Measurements from ENCODE around the gene DNAH14. TPM values are rescaled to one million over a fixed set of nuclear protein-coding genes. Genes with fewer than 3 reads are reported as not detected.
"Not testable (repeated sequence)": the region's sequence is repeated elsewhere in the genome, so short reads cannot be mapped to it uniquely, and the experiment has no call there.

Gene DNAH14
- total and polyA plus RNA-seq, 2 of the 8 experiments (the other 6 are each of a cell fraction or from before 2014, with no cell fraction given) = 8.4 to 40.7 TPM

GRCh38 chr1:224945651-224946348 is 16.3 kb downstream of the DNAH14 start:
- H3K4me1 ChIP-seq (replicated peaks in 1 of 4; ENCODE audit: control insufficient read depth in 3 of 4, insufficient read depth in 4 of 4, low read length in 3 of 4); H2BK5ac ChIP-seq (ENCODE audit: low read depth, low read length); H3K27ac ChIP-seq (ENCODE audit: low read depth, low read length); POLR2A ChIA-PET (ENCODE audit: partially characterized antibody); H2AFZ ChIP-seq (ENCODE audit: low read length); H3K9ac ChIP-seq (replicated peaks in 1 of 4; ENCODE audit: extremely low read depth in 1 of 4, low read depth in 3 of 4, low read length in 3 of 4); H3K9me3 ChIP-seq (ENCODE audit: insufficient read depth in 2 of 2, low read depth in 1 of 2, low read length in 1 of 2); H2BK120ac ChIP-seq (replicated peaks; ENCODE audit: low read depth, low read length); DNase-seq (ENCODE audit: low read depth in 1 of 2, low spot score in 2 of 2); H2BK20ac ChIP-seq (ENCODE audit: low read length); H3K79me1 ChIP-seq (ENCODE audit: low read depth, low read length); H4K91ac ChIP-seq (replicated peaks; ENCODE audit: insufficient read length, low read length); H3K4ac ChIP-seq (replicated peaks; ENCODE audit: insufficient read length, low read depth, low read length); H4K20me1 ChIP-seq (replicated peaks in 1 of 2; ENCODE audit: control insufficient read depth in 1 of 2, insufficient read depth in 2 of 2, low read length in 2 of 2); H3K23me2 ChIP-seq (ENCODE audit: low read depth, low read length); H3K4me3 ChIP-seq (ENCODE audit: extremely low read depth in 1 of 4, insufficient read depth in 2 of 4, low read depth in 3 of 4, low read length in 4 of 4); H3K36me3 ChIP-seq (ENCODE audit: control insufficient read depth in 2 of 4, insufficient read depth in 4 of 4, low read length in 3 of 4); H3K18ac ChIP-seq (ENCODE audit: extremely low read depth, low read length); H3K23ac ChIP-seq (ENCODE audit: insufficient read length); H3K56ac ChIP-seq (replicated peaks; ENCODE audit: insufficient read length, low read depth, low read length); H3K27me3 ChIP-seq (replicated peaks in 1 of 4; ENCODE audit: control insufficient read depth in 3 of 4, extremely low read depth in 1 of 4, insufficient read depth in 3 of 4, low read length in 3 of 4); H4K5ac ChIP-seq (ENCODE audit: insufficient read length, low read depth, low read length); H4K8ac ChIP-seq (ENCODE audit: extremely low read depth, insufficient read depth, low read length); FAIRE-seq; H2BK15ac ChIP-seq (ENCODE audit: low read length); H2BK12ac ChIP-seq (ENCODE audit: low read depth, low read length); H2AK5ac ChIP-seq (ENCODE audit: low read depth, low read length); H3K4me2 ChIP-seq (ENCODE audit: insufficient read depth in 1 of 2, low read depth in 2 of 2, low read length in 2 of 2); H3K14ac ChIP-seq (ENCODE audit: insufficient read length): not testable (repeated sequence)
- TF ChIP-seq RAD21 (IDR thresholded peaks at IDR 0.05 in 1 of 2, conservative IDR thresholded peaks at IDR 0.05 in 1 of 2; ENCODE audit: low read depth in 2 of 2, low read length in 2 of 2) = peak in 1 of 2 experiments; percentile 22; a peak in 2 of 4 replicates
- TF ChIP-seq CTCF (IDR thresholded peaks at IDR 0.05; ENCODE audit: control extremely low read depth in 1 of 3, insufficient read depth in 1 of 3, low read depth in 1 of 3, low read length in 3 of 3) = peak; percentile 7 to 24 (median 16); a peak in 3 of 4 replicates
- 91% methylated on average over 9 of the region's 10 CpGs; no CpG with 5 or more reads in 1 of the 2 experiments for WGBS, 2 experiments (ENCODE audit: extremely low coverage in 1 of 2, insufficient coverage in 1 of 2, insufficient read length in 1 of 2, insufficient replicate concordance in 2 of 2, low coverage in 1 of 2, low lambda C conversion rate in 2 of 2, missing lambda C conversion rate in 1 of 2)
- H3K79me2 ChIP-seq (ENCODE audit: control insufficient read depth in 1 of 2, insufficient read depth in 2 of 2, low read length in 2 of 2) = peaks cover 0 to 13% of the 10 kb centered on the region in 2 experiments; a peak in 2 of 4 replicates
- CTCF ChIA-PET (ENCODE audit: partially characterized antibody) = interaction anchor here (0.7 to 1.6 kb wide), 5 partner anchors 11 to 51 kb away, joined by 3 to 7 read pairs (median 3); no protein-coding TSS in a partner anchor

Data from H1 (cell line).